Breast epithelium (tissue), 3 donors: ENCODE results near the gene RBFOX1.

ENCODE experiments used
- POLR2AphosphoS5 ChIP-seq, 3 donors: sonication (generic); formaldehyde crosslinking; IDR thresholded peaks; one replicate each; pipeline ENCODE4 v1.6.1; 2017; ENCODE audit warnings: antibody characterized with exemption in 3 of 3
- TF ChIP-seq, protein P1 (sequence below), 3 donors: fragments of 450-650 bp; IDR thresholded peaks; one replicate each; pipeline ENCODE4 v1.5.1; 2016 to 2017; ENCODE audit warnings: antibody characterized with exemption in 3 of 3, mild to moderate bottlenecking in 3 of 3, moderate library complexity in 3 of 3

DNA sequence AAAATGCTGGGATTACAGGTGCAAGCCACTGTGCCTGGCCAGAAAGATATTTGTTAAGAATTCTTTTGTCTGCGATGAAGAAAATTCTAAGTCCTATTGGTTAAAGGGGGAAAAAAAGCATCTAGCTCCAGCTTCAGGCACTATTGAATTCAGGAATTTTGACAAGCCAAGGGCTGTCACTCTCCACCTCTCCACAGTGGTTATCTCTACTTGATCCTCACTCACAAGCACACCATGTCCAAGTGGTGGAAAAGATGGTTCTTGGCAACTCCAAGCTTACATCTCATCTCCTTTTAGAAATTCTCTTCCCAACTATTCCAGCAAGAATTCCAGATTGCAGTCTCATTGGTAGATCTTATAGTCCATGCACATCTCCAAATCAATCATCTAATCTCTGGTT, 7.1 kb downstream of the RBFOX1 start:
- TF ChIP-seq, protein P1, sequence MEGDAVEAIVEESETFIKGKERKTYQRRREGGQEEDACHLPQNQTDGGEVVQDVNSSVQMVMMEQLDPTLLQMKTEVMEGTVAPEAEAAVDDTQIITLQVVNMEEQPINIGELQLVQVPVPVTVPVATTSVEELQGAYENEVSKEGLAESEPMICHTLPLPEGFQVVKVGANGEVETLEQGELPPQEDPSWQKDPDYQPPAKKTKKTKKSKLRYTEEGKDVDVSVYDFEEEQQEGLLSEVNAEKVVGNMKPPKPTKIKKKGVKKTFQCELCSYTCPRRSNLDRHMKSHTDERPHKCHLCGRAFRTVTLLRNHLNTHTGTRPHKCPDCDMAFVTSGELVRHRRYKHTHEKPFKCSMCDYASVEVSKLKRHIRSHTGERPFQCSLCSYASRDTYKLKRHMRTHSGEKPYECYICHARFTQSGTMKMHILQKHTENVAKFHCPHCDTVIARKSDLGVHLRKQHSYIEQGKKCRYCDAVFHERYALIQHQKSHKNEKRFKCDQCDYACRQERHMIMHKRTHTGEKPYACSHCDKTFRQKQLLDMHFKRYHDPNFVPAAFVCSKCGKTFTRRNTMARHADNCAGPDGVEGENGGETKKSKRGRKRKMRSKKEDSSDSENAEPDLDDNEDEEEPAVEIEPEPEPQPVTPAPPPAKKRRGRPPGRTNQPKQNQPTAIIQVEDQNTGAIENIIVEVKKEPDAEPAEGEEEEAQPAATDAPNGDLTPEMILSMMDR (IDR thresholded peaks at IDR 0.05) = no peak
- no peak for TF ChIP-seq POLR2AphosphoS5 (IDR thresholded peaks at IDR 0.05)
